Ramos (cell line): ENCODE data around the gene PI4KA.

Experiments
- in situ Hi-C: fragments of 300-500 bp; cut with MboI; formaldehyde crosslinking; loops from one replicate; pipeline ENCODE4 v1.14.3; 2022; ENCODE audit warnings: low sequenced_read_pairs; ENCODE audit not compliant: unreplicated experiment

PI4KA gene

GRCh38 chr22:20798218-20798617 is 60.4 kb downstream of the PI4KA start:
- in situ Hi-C loops = no loop called here

DNA sequence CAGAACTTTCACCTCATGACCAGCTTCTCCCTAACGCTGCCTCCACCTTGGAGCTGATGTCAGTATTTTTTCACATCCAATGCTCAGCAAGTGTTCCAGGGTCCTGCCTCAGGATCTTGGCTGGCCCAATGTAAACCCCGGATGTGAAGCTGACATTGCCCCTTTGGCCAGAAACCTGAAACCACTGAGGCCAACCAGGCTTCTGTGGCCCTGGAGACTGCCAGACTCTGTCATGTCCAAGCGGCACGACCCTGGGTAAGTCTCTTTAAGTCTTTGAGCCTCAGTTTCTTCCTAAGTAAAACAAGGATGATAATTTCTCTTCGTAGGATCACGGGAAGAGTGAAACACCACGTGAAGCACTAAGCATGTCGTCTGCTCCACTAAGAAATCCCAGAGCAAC is 61.9 kb downstream of the PI4KA start:
- in situ Hi-C loops = no loop called here

DNA sequence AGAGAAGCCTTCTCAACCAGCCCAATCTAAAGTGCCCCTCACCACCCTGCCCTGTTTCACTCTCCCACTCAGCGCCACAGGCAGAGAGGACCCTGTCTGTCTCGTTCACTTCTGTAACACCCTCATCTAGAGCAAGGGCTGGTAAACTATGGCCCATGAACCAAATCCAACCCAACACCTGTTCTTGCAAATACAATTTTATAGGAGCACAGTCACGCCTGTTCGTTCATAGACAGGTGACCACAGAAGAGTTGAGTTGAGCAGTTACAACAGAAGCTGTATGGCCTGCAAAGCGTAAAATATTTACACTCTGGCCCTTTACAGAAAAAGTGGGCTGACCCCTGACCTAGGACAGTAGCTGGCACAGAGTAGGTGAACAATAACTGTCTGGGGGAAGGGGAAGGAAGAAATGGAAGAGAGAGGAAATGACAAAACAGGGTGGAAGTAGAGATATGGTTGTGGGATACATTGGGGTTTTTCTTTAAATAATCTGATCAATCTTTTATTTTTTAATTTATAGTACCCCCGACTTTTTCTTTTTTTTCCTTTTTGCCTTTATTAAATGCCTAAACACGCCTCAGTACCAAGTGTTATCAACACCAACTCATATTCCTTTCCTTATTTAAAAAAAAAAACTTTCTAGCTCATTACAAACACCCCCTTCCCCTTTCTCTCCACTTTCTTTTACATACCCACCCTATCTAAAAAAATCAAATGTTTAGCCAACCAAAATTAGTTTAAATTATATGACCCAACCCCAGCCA is 63.8 kb downstream of the PI4KA start:
- in situ Hi-C loops = no loop called here

DNA sequence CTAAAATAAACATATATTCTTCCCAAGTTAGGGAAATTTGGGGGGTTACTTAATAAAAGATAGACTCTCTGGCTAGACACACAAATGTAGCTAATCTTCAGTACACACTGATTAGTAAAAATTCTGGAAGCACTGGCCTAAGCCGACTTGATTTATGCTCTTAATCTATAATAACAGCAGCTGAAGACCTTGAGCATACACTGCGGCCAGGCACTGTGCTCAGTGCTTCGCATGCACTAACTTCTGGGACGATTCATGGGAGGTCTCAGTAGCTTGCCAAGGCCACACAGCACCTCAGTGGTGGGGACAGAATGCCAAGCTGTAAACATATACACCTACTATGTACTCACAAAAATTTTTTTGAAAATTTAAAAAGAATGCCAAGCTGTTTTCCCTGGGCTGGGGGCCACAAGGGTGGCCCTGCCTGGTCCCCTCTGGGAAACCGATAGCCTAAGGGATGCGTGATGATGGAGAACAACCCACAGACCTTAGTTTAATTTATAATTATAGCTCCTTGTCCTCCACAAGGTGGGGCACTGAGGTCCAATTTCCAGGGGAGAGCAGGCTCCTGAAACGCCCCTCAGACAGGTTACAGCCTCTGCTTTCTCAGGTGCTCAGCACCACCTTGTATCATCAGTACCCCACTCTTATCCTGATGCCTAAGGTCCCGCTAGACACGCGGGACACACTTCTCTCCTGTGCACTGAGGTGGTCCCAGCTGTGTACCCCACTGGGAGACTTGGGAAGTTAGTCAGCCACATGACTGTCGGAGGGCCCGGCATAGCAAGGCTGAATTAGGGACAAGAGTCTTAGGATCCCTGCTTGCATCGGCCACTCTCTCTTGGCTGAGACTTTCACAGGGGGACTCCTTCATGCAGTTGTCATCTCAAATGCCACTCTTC is 64.6 kb downstream of the PI4KA start:
- in situ Hi-C loops = no loop called here

GRCh38 chr22:20792966-20793728 is 65.5 kb downstream of the PI4KA start:
- in situ Hi-C loops = no loop called here

GRCh38 chr22:20792221-20792965 is 66.2 kb downstream of the PI4KA start:
- in situ Hi-C loops = no loop called here

DNA sequence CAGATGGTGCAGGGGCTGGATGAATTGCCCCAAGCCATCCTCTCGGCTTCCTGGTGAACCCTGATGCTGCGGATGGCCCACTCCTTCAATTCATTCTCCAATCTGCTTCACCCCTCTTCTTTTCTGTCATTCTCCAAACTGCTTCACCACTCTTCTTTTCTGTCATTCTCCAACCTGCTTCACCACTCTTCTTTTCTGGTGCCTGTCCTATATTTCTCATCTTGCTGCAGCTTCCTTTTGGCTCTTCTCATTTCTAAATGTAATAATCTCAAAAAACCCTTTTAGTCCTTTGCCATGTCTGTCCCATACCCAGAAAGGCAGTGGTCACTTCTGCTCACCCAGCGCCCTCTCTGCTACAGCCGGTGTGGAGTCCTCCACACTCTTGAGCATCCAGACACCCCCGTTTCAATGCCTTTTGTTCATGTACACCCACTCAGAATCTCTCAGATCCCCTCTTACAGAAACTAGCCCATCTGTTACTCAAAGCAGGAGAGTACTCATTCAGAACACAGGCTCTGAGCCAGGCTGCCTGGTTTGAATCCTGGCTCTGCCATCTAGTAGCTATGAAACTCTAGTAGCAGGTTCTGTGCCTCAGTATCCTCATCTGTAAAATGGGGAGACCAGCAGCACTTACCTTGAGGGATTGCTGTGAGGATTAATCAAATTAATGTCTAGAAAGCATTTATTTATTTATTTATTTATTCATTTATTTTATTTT is 69.8 kb downstream of the PI4KA start:
- in situ Hi-C loops = no loop called here

DNA sequence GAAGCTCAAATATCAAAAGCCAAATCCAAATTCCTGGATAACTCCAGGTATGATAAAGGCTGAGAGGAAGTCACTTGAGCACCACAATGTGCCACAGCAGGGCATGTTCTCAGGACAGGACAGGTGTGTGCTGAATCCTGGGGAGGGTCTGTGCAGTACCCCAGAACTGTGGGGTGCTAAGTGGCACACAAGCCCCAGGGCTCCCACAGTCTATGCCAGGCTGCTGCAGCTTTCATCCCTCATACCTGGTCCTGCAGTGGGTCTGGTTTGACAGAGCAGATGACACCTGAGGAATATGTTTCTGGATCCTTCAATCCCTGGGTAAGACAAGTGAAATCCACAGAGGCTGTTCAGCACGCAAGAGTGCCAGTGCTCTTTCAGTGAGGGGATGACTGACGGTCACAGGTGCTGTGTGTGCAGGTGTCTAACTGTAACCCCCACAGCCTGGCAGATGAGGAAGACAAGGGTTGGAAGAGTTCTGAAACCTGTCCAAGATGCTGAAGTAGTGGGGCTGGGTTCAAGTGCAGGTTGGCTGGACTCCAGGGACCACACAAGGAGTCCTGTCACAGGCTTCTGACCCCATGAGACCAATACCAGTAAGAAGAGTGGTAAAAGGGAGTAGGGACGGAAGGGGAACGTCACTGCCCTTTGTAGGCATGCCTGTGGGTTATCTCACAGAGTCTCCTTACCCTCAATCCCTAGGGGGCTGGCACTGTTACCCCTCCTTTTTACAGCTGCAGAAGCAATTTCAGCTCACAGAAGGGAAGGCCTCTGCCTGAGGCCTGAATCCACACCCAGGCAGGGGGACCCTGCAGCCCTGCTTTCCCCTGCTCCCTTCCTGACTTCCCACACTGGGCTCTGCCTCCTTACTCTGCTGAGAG is 70.6 kb downstream of the PI4KA start:
- in situ Hi-C loops = no loop called here

DNA sequence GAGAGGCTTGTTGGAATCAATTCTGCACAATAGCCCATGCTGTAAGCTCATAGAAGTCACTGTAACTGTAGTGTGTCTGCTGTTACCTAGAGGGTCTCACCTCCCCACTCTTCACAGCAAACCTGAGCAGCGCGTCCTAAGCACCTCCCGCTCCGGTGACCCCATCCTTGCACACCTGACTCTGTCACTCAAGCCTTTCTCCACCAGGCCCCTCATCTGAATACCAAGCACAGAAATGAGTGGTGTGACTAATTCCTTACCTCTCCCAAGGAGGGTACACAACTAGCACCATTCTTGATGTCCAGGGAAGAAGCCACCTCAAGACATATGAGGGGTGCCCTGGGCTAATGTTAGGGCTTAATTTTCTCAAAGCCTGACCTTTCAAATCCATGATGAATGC is 71.4 kb downstream of the PI4KA start:
- in situ Hi-C loops = no loop called here

DNA sequence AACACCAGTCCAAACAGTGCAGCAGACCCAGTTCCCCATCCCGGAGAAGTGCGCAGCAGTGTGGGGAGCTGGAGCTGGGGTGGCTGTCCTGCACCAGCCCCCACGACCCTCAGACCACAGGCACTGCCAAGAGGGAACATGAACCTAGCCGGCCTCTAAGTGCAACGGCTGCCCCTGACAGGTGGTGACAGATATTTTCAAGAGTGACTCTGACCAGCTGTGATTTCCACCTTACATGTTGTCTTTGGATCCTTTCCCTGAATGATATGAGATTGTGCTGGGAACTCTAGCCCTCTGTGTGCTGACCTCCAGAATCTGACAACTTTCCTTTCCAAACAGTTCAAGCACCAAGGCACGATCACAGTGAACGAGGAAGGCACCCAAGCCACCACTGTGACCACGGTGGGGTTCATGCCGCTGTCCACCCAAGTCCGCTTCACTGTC is 72.1 kb downstream of the PI4KA start:
- in situ Hi-C loops = no loop called here

DNA sequence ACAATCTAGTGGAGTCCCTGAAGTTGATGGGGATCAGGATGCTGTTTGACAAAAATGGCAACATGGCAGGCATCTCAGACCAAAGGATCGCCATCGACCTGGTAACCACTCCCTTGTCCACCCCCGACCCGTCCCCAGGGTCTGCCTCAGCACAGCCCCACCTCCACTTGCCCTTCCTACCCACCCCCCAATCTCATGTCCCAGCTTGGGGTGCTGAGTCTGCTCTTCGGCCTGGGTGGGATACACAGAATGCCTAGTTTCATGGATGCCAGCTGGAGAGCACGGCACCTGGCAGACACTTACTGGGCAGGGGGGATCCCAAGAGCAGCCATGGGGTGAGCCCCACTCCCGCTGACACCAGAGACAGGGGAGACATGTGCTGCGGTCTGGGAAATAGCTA is 72.6 kb downstream of the PI4KA start:
- in situ Hi-C loops = no loop called here

DNA sequence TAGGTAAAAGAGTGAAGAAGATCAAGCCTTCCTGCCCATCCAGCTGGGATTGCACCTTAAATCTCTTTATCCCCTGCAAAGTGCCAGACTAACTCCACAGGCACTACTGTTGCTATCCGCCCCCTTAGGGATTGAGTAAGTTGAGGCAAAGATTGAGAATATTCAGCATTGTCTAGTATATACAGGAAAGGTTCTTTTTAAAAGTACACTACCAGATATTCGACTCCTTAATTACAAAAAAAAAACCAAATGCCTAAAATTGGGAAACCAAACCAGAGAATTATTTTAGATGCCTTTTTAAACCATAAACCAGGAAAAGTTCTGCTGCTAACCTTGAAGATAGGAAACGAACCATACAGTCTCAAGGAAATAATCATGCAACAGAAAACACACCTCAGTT is 73.2 kb downstream of the PI4KA start:
- in situ Hi-C loops = no loop called here

GRCh38 chr22:20783844-20784723 is 74.5 kb downstream of the PI4KA start:
- in situ Hi-C loops = no loop called here

- in situ Hi-C loops = no loop called here
These were observed 75.3 kb downstream of the PI4KA start for GRCh38 chr22:20783300-20783673.

DNA sequence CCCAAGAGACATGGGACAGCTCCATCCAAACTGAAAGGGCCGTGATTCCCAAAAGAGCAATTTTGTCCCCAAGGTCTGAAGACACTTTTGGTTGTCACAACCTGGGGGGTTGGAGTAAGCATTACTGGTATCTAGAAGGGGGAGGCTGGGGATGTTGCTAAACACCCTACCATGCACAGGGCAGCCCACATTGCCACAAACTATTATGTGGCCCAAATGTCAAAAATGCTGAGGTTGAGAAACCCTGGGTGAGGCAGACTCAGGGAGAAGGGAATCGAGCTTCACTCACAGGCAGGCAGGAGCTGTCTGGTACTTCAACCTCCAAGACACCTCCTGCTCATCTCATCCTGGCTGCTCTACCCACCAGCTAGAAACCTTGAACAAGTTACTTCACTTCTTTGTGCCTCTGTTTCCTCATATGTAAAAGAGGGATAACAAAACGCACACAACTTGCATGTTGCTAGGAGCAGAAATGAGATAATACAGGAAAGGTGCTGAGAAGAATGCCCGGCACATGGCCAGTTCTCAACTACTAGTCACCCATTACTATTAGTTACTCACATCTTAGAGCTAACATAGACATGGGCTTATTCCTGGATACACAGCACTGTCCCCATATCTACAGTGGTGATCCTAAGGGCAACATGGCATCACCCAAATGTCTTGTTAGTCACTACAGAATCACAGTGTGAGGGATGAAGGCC is 75.9 kb downstream of the PI4KA start:
- in situ Hi-C loops = no loop called here

- in situ Hi-C loops = no loop called here
These were observed 76.5 kb downstream of the PI4KA start for GRCh38 chr22:20782083-20782482.
